Activated CD4-positive, alpha-beta T cell treated with anti-CD3 and anti-CD28 coated beads, Interleukin-2, amount 50 U/mL, for 48 hours (primary cell): ENCODE measurements around the gene GPR37L1.

ENCODE experiments used
- DNase-seq, 2 experiments: peaks; one replicate each; pipeline ENCODE4 v3.0.0-alpha.2; 2020

Gene GPR37L1, protein sequence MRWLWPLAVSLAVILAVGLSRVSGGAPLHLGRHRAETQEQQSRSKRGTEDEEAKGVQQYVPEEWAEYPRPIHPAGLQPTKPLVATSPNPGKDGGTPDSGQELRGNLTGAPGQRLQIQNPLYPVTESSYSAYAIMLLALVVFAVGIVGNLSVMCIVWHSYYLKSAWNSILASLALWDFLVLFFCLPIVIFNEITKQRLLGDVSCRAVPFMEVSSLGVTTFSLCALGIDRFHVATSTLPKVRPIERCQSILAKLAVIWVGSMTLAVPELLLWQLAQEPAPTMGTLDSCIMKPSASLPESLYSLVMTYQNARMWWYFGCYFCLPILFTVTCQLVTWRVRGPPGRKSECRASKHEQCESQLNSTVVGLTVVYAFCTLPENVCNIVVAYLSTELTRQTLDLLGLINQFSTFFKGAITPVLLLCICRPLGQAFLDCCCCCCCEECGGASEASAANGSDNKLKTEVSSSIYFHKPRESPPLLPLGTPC

DNA sequence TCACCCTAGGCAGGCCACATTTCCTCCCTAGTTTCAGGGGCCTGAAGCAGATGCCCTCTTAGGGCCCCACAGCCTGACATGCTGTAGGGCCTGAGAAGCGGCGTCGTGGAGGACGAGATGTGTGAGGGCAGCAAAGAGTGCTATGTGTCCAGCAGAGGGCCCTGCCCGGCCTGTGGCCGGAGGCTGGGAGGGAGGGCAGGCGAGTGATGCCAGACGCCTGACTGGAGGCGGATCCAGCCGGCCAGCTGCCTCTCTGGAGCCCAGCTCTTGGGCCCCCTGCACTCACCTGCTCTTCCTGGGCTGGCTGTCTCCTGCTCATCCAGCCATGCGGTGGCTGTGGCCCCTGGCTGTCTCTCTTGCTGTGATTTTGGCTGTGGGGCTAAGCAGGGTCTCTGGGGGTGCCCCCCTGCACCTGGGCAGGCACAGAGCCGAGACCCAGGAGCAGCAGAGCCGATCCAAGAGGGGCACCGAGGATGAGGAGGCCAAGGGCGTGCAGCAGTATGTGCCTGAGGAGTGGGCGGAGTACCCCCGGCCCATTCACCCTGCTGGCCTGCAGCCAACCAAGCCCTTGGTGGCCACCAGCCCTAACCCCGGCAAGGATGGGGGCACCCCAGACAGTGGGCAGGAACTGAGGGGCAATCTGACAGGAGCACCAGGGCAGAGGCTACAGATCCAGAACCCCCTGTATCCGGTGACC lies at the start of gene GPR37L1:
Gene GPR37L1 (plus strand): TSS at position 279 of the 697 bp plus-strand sequence. CDS start 47 bp downstream, at position 326.
- no peak for DNase-seq

GRCh38 chr1:202073206-202073605 lies 49.5 kb upstream of the GPR37L1 start:
- DNase-seq, result no peak

GRCh38 chr1:202074985-202075384 lies 47.7 kb upstream of the GPR37L1 start:
- DNase-seq, result no peak

DNA sequence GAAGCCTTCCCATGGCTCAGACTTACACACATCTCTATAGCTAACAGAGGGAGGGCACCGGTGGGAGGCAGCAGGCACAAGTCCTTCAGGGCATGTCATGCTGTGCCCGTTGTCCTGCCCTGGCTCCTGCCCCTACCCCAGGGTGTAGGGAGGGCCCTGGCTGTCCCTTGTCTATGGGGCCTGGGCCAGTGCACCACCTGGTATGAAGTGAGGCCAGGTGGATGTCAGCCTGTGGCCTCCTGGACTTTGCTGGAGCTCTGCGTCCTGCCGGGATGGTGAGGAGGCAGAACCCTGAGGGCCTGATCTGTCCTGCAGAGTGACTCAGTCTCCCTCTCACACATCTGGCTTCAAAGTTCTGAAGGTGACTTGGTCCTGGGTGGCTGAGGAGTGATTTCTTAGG lies 47.3 kb upstream of the GPR37L1 start:
- DNase-seq, result no peak

DNA sequence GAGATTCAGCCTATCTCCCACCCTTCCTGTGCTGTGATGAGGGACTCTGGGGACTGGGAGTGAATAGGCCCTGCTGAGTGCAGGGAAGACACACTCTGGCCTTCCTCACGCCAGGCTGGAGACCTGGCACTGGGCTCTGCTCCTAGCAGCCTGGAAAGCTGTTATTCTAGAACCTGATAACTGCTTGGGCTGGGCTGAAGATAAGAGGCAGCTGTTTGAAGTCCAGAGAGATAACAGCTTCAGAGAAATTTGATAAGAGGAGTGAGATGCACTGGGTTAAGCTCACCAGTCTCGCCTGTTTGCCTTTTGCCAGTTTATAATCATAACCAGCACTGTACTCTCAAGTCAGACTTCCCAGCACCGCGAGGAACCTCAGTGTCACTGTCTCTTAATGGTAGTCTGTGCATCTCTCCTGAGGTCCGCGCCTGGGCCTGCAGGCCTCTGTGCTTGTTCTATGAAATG lies 46.6 kb upstream of the GPR37L1 start:
- no peak for DNase-seq

DNA sequence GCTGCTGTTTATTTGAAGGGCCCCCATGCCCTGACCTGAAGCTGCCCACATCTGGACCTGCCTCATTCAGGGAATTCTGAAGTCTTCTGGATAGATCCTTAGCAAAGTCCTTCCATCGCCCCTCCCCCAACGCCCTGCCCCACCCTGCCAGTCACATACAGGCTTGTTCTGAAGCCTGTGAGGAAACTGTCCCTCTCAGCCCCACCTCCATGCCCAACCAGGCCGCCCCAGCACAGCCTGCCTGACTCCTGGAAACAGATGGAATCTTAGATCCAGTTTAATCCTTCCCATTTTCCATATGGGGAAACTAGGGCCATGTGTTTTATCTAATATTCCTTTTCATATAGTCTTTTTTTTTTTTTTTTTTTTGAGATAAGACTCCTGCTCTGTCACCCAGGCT lies 44.5 kb upstream of the GPR37L1 start:
- no peak for DNase-seq

- DNase-seq, result no peak
These were observed 40.7 kb upstream of the GPR37L1 start for GRCh38 chr1:202081992-202082391.

DNA sequence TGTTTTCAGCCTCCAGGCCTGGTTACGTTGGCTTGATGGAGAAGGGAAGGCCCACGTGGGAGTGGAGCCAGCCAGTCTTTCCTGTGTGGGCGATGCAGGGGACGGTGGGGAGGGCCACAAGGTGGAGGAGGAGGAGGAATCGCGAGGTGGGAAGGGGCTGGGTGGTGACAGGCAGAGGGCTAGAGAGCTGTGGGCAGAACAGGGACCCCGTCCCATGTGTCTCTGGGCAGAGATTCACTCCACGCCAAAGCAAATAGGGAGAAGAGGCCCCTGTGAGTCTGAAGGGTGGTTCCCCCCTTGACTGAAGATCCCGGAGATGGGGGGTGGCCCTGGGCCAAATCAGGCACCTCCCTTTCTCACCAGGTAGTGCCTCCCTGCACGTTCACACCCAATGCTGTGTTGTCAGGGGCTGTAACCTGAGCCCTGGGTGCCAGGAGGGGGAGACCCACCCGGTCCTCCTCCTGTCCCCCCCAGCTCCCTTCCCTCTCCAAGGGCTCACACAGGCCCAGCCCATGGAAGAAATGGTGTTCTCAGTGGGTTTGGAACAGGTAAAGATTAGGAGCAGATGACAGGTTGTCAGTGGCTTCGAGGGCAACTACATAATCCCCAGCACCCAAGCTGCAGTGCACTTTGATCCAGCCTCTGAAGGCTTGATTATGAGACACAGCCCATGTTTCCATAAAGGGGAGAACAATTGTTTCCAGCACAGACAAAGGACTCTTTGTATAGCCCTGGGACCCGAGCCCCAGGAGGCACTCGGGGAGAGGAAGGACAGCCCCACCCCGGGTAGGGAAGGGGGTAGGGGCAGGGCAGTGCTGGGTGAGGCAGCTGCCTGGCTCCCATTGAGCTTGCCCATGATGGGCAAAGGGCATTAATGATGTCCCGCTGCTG lies 37.7 kb upstream of the GPR37L1 start:
- no peak for DNase-seq

- no peak for DNase-seq
These were observed 36.9 kb upstream of the GPR37L1 start for GRCh38 chr1:202085682-202086373.

DNA sequence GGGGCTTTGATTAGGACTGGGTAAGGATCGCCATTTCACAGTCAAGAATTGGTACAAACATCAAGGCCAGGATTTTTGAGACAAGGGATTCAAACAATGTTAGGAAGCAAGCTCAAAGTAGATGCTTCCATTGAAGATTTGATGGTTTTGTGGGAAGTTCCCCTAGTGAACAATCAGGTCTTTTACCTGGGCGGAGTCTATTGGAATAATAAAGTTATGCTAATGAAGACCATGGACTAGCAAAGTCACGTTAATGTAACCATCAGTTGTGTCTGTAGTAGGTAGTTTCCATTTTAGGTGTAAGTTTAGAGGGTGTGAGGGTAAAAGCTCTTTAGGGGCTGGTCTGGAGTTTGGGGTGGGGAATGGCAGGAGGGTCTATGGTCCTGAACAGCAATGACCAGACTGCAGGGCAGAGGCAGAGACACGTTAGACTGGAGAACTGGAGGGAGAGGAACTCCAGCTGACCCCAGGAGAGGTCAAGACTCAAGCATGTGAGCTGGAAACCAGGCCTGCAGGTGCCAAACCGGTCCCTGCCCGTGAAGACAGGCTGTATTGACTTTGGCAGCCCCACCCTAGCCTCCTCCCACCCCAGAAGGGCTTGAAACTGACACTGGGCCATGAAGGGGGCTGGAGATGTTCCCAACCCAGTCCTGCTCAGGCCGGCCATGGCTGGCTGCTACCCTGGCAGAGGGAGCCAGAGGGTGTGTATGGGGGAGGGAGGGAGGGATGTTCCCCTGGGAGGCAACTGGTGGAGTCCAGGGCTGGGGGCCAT lies 36.0 kb upstream of the GPR37L1 start:
- no peak for DNase-seq

GRCh38 chr1:202088206-202088605 lies 34.5 kb upstream of the GPR37L1 start:
- no peak for DNase-seq

DNA sequence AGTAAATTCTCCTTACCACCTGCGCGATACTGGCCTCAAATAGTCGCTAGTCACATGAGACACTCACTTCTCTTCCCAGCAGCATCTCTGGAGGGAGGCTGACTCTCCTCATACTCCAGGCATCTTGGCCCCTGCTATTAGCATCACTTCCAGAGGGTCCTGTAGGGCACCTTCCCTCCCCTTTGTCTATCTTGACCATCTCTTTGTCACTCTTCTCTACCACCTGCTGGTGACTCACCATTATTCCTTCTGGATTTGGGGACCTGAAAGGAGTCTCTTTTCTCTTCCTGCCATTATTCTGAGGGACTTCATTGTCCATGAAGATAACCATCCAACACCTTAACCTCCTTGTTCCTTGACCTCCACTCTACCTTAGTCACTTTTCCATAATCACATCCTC lies 31.7 kb upstream of the GPR37L1 start:
- no peak for DNase-seq

GRCh38 chr1:202093858-202094257 lies 28.9 kb upstream of the GPR37L1 start:
- DNase-seq, result no peak

DNA sequence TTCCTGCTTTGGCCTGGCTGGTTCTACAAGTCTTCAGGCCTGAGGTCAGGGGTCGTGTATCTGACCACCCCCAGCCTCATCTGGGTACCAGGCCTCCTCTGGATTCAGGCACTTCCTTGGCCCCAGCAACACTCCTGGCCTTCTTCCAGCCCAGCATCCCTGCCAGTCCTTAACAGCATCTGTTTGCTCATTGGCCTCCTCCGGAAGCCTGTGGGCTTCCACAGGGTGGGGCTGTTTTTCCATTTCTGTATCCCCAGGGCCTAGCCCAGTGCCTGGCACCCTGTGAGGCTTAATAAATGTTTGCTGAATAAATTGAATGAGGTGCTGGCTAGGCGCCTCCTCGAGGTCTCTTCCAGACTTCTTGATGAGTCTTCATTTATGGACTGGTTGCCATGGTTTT lies 21.5 kb upstream of the GPR37L1 start:
- DNase-seq, result no peak

DNA sequence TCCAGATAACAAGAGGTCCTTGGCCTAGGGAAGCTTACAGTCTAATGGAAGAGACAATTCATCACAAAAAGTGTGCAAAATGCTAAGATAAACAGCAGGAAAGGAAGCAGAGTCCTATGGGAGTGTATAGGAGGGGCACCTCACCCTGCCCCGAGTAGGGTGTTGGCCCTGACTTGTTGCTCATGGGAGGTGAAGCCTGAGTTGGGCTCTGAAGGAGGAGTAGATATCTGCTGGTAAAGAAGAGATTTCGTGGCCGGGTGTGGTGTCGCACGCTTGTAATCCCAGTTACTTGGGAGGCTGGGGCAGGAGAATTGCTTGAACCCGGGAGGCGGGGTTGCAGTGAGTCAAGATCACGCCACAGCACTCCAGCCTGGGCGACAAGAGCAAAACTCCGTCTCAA lies 18.6 kb upstream of the GPR37L1 start:
- no peak for DNase-seq

GRCh38 chr1:202105571-202106339 lies 17.0 kb upstream of the GPR37L1 start:
- DNase-seq, result no peak

DNA sequence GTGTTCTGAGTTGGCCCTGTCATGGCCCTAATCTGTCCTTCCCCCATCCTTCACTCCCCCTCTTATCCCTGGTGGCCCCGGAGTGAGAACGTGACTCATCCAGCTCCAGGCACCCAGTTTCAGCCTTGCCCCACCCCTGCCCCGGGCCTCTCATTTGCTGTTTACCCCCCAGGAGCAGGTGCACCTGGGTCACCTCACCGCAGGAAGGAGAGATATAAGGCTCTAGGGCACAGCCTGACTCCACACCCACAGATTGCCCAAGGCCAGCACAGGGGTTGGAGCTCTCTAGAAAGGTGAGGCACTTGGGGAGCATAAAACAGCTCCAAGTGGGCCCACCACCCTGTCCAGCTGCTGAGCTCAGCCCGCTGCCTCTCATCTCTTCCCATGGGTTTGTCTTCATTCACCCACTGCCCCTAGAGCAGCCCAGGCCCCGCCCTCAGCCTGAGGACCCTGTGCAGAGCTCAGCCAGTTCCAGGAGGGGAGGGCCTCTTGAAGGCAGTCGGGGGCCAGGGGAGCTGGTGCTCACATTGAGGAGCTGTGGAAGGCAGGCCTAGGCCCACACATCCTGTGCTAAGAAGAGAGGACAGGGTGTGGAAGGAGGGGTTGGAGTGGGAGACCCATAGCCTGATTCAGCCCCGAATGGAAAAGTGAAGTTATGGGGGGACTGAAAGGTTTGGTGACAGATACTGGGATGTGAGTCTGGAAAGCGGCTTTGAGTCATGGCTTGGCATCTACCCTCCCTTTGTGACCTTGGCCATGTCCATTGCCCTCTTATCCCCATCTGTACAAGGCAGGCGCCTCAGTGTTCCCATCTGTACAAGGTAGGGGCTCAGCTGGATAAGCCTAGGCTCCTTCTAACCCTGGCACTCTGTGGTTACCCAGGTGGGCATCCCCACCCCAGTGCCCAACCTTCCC lies 16.1 kb upstream of the GPR37L1 start:
- DNase-seq, result no peak

GRCh38 chr1:202107321-202107761 lies 15.4 kb upstream of the GPR37L1 start:
- no peak for DNase-seq
